ENCODE data around the gene KIF6. TPM values are rescaled to one million over a fixed set of nuclear protein-coding genes. Genes with fewer than 3 reads are reported as not detected.

KIF6 gene
- total and polyA plus RNA-seq, 2 donors (not counting 1 experiment from before 2014, with no cell fraction given) = not detected

DNA sequence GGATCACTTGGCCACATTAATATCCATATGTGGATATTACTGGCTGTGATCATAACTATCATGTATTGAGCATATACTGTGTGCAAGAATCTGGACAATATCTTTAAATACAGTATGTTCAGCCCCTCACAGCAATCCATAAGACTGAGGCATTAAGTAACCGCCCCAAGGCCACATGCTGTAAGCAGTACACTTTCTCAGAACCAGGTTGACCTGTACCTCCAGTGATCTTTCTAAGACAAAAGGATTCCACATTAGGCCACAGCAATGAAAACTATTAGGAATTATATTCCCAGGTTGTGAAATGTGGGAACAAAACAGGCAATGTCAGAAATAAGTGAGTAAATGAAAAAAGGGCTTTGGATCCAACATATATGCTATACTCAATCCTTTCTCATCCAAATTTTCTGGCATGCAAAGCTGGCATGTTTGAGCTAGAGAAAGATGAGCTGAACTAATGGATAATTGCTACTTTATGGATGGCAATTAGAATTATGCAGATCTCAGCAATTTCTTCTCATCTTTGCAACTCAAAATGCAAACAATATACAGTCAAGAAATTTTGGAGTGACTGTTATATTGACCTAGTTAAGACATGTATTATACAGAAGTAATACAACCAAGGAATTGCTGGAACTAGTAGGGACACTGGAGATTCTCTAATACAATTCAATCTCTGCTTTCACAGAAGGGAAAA lies 86.9 kb downstream of the KIF6 start:
- H4K20me1 ChIP-seq (ENCODE audit: control insufficient read depth, insufficient read depth, low read length, poor library complexity, severe bottlenecking) = no peaks in the 10 kb centered on the region
- H3K9ac ChIP-seq (ENCODE audit: low read length) = no peak overlapping the region
- H3K79me2 ChIP-seq (ENCODE audit: control insufficient read depth, insufficient read depth, low read length) = no peaks in the 10 kb centered on the region
- Mint-ChIP-seq H3K4me1 (no peaks in the 10 kb centered on the region), H3K9me3 (ENCODE audit: insufficient read depth) (no peaks in the 10 kb centered on the region), H3K4me3 (no peak overlapping the region), H3K27ac (no peak overlapping the region), H3K27me3 (peaks cover 14% of the 10 kb centered on the region)
- ChIA-PET CTCF (no interaction called here), POLR2A (no interaction called here)
- no peak overlapping the region for H3K4me2 ChIP-seq (replicated peaks; ENCODE audit: low read depth, low read length, poor library complexity, severe bottlenecking)
- H3K9me3 ChIP-seq (ENCODE audit: control extremely low read depth in 1 of 3, control insufficient read depth in 2 of 3, insufficient read depth in 1 of 3, low read length in 2 of 3) = no peaks in the 10 kb centered on the region
- TF ChIP-seq, protein P1, sequence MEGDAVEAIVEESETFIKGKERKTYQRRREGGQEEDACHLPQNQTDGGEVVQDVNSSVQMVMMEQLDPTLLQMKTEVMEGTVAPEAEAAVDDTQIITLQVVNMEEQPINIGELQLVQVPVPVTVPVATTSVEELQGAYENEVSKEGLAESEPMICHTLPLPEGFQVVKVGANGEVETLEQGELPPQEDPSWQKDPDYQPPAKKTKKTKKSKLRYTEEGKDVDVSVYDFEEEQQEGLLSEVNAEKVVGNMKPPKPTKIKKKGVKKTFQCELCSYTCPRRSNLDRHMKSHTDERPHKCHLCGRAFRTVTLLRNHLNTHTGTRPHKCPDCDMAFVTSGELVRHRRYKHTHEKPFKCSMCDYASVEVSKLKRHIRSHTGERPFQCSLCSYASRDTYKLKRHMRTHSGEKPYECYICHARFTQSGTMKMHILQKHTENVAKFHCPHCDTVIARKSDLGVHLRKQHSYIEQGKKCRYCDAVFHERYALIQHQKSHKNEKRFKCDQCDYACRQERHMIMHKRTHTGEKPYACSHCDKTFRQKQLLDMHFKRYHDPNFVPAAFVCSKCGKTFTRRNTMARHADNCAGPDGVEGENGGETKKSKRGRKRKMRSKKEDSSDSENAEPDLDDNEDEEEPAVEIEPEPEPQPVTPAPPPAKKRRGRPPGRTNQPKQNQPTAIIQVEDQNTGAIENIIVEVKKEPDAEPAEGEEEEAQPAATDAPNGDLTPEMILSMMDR (IDR thresholded peaks at IDR 0.05) = no peak
- no peak for TF ChIP-seq EZH2 (IDR thresholded peaks at IDR 0.05; ENCODE audit: borderline replicate concordance, insufficient read depth, low read depth, low read length, poor library complexity, severe bottlenecking)
- H3K27ac ChIP-seq (ENCODE audit: low read length in 2 of 2) = no peak overlapping the region
- no peaks in the 10 kb centered on the region for H3K36me3 ChIP-seq (replicated peaks in 1 of 2; ENCODE audit: control extremely low read depth in 1 of 2, control insufficient read depth in 1 of 2, extremely low read depth in 1 of 2, insufficient read depth in 2 of 2, low read length in 1 of 2)
- DNase-seq = no peak
- no peak overlapping the region for H2AFZ ChIP-seq (ENCODE audit: insufficient read depth, low read depth, low read length, poor library complexity, severe bottlenecking)
- H3K4me3 ChIP-seq (ENCODE audit: control extremely low read depth in 1 of 5, extremely low read depth in 1 of 5, insufficient read depth in 1 of 5, low read depth in 2 of 5, low read length in 4 of 5) = no peak overlapping the region
- no peak for ATAC-seq (ENCODE audit: low read depth)
- no peaks in the 10 kb centered on the region for H3K4me1 ChIP-seq (ENCODE audit: control insufficient read depth in 2 of 2, insufficient read depth in 2 of 2, low read length in 2 of 2)
- WGBS (ENCODE audit: insufficient coverage) = no CpG with 5 or more reads among the region's 1 CpG
- intact Hi-C loops (cut with micrococcal nuclease) = no loop called here
- H3K27me3 ChIP-seq (replicated peaks in 1 of 4; ENCODE audit: control extremely low read depth in 1 of 4, control insufficient read depth in 3 of 4, insufficient read depth in 4 of 4, low read length in 3 of 4) = peaks cover 0 to 3% (median 0%) of the 10 kb centered on the region in 4 experiments

DNA sequence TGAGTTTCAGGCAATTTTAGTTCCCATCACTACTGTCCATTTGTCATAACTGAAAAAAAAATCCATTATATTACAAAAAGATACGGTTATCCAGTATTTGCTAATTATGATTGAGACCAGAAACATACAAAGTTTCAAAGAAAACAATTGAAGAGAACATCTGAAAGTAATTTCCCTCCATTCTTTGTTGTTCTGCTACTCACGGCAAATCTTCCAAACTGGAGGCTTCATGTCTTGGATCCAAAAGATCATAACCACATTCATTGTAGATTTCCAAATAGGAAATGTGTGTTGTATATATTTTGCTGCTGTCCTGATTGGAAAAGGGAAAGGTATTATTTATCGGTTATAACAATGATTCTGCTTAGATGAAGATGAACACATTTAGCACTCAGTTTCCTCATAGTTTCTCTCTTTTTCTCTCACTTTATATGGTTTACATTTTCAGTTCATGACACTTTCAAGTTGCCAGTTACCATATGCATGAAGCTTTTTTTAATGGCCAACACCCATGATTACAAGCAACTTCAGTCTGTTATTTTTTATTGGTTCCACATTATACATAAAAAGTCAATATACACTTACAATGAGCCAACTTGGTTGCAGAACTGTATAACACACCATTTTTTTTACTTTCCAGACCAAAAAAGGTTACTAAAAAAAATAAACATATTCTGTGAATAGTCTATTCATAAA lies 90.4 kb downstream of the KIF6 start:
- Histone ChIP-seq H3K36me3 (replicated peaks in 1 of 2; ENCODE audit: control extremely low read depth in 1 of 2, control insufficient read depth in 1 of 2, extremely low read depth in 1 of 2, insufficient read depth in 2 of 2, low read length in 1 of 2) (no peaks in the 10 kb centered on the region), H2AFZ (ENCODE audit: insufficient read depth, low read depth, low read length, poor library complexity, severe bottlenecking) (no peak overlapping the region), H3K27me3 (replicated peaks in 1 of 4; ENCODE audit: control extremely low read depth in 1 of 4, control insufficient read depth in 3 of 4, insufficient read depth in 4 of 4, low read length in 3 of 4) (no peaks in the 10 kb centered on the region), H3K79me2 (ENCODE audit: control insufficient read depth, insufficient read depth, low read length) (no peaks in the 10 kb centered on the region), H3K9ac (ENCODE audit: low read length) (no peak overlapping the region), H3K4me2 (replicated peaks; ENCODE audit: low read depth, low read length, poor library complexity, severe bottlenecking) (no peak overlapping the region), H3K4me1 (ENCODE audit: control insufficient read depth in 2 of 2, insufficient read depth in 2 of 2, low read length in 2 of 2) (no peaks in the 10 kb centered on the region), H4K20me1 (ENCODE audit: control insufficient read depth, insufficient read depth, low read length, poor library complexity, severe bottlenecking) (no peaks in the 10 kb centered on the region), H3K27ac (ENCODE audit: low read length in 2 of 2) (no peak overlapping the region), H3K4me3 (ENCODE audit: control extremely low read depth in 1 of 5, extremely low read depth in 1 of 5, insufficient read depth in 1 of 5, low read depth in 2 of 5, low read length in 4 of 5) (no peak overlapping the region), H3K9me3 (ENCODE audit: control extremely low read depth in 1 of 3, control insufficient read depth in 2 of 3, insufficient read depth in 1 of 3, low read length in 2 of 3) (no peaks in the 10 kb centered on the region)
- POLR2A ChIA-PET = no interaction called here
- ATAC-seq (ENCODE audit: low read depth) (no peak), DNase-seq (no peak)
- no CpG with 5 or more reads among the region's 3 CpGs for WGBS (ENCODE audit: insufficient coverage)
- Mint-ChIP-seq H3K27me3 (peaks cover 21% of the 10 kb centered on the region), H3K4me1 (no peaks in the 10 kb centered on the region), H3K9me3 (ENCODE audit: insufficient read depth) (peaks cover 2% of the 10 kb centered on the region), H3K4me3 (no peak overlapping the region), H3K27ac (no peak overlapping the region)
- TF ChIP-seq EZH2 (IDR thresholded peaks at IDR 0.05; ENCODE audit: borderline replicate concordance, insufficient read depth, low read depth, low read length, poor library complexity, severe bottlenecking) = no peak
- TF ChIP-seq, protein P1 (IDR thresholded peaks at IDR 0.05) = no peak
- intact Hi-C loops (cut with micrococcal nuclease) = no loop called here
- CTCF ChIA-PET = no interaction called here

All from B cell (primary cell).